ENCODE measurements around the gene SAP130. TPM values are rescaled to one million over a fixed set of nuclear protein-coding genes. Genes with fewer than 3 reads are reported as not detected.

The SAP130 gene
- polyA plus RNA-seq, 1 of the 3 experiments (the other 2 are of a cell fraction) = 19.0 TPM

DNA sequence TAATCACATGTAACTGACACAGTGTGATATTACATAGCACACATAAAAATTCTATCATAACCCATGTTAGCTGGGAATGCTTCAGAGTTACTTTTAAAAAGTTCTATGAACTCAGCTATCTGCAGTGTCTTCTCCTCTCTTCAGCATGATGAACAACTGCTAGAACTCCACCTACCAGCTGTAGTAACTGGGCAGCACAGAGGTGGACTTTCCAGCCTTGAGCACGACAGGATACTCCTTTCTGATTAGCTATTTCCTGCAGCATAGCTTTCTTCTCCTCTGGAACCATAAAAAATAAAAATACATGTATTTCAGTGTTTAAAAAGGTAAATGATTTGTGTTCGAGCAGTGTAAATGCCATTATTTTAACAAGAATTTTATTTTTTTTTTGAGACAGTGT, 82.6 kb downstream of the SAP130 start:
- Histone ChIP-seq H3K4me1 (ENCODE audit: control insufficient read depth in 1 of 2, insufficient read depth in 2 of 2, low read depth in 1 of 2, low read length in 1 of 2) (no peaks in the 10 kb centered on the region), H3K79me2 (ENCODE audit: insufficient read depth) (no peaks in the 10 kb centered on the region), H3K9me2 (no peaks in the 10 kb centered on the region), H3K36me3 (replicated peaks in 1 of 2; ENCODE audit: control insufficient read depth in 1 of 2, insufficient read depth in 2 of 2, low read length in 1 of 2) (peaks cover 71 to 78% of the 10 kb centered on the region in 2 experiments), H4K20me1 (ENCODE audit: insufficient read depth) (no peaks in the 10 kb centered on the region), H3K9me3 (no peaks in the 10 kb centered on the region), H3F3A (replicated peaks; ENCODE audit: insufficient read depth) (peaks cover 6% of the 10 kb centered on the region), H3K9ac (no peak overlapping the region), H3K4me3 (ENCODE audit: low read depth in 2 of 2, low read length in 1 of 2) (no peak overlapping the region), H2AFZ (ENCODE audit: low read depth) (no peak overlapping the region), H3K4me2 (no peak overlapping the region), H3K27me3 (ENCODE audit: insufficient read depth) (no peaks in the 10 kb centered on the region), H3K27ac (ENCODE audit: low read depth in 2 of 2, low read length in 1 of 2) (no peak overlapping the region)
- TF ChIP-seq FOXJ3 (CRISPR knock-in tag; IDR thresholded peaks at IDR 0.05) (no peak), RFX5 (IDR thresholded peaks at IDR 0.05; ENCODE audit: low read length) (no peak), SIN3A (IDR thresholded peaks at IDR 0.05; ENCODE audit: borderline replicate concordance, low read depth, low read length) (no peak), EP300 (IDR thresholded peaks at IDR 0.05; ENCODE audit: borderline replicate concordance in 1 of 2, low read depth in 1 of 2, low read length in 1 of 2) (no peak), NFIC (IDR thresholded peaks at IDR 0.05; ENCODE audit: borderline replicate concordance) (no peak), MXI1 (IDR thresholded peaks at IDR 0.05; ENCODE audit: low read depth, low read length) (no peak), EZH2phosphoT487 (IDR thresholded peaks at IDR 0.05; ENCODE audit: borderline replicate concordance, low read depth) (no peak), YY1 (IDR thresholded peaks at IDR 0.05; ENCODE audit: low read depth) (no peak), SMC3 (IDR thresholded peaks at IDR 0.05; ENCODE audit: low read depth, low read length) (no peak), RXRA (IDR thresholded peaks at IDR 0.05; ENCODE audit: borderline replicate concordance, low read depth) (no peak), FOSL2 (IDR thresholded peaks at IDR 0.05; ENCODE audit: borderline replicate concordance, low read depth) (no peak), TEAD4 (IDR thresholded peaks at IDR 0.05; ENCODE audit: borderline replicate concordance, insufficient read depth) (no peak), FOXM1 (IDR thresholded peaks at IDR 0.05; ENCODE audit: low read depth) (no peak), TAF1 (IDR thresholded peaks at IDR 0.05; ENCODE audit: borderline replicate concordance, low read depth, low read length) (no peak), MEF2A (IDR thresholded peaks at IDR 0.05; ENCODE audit: borderline replicate concordance, low read depth) (no peak)
- TF ChIP-seq, protein P1, sequence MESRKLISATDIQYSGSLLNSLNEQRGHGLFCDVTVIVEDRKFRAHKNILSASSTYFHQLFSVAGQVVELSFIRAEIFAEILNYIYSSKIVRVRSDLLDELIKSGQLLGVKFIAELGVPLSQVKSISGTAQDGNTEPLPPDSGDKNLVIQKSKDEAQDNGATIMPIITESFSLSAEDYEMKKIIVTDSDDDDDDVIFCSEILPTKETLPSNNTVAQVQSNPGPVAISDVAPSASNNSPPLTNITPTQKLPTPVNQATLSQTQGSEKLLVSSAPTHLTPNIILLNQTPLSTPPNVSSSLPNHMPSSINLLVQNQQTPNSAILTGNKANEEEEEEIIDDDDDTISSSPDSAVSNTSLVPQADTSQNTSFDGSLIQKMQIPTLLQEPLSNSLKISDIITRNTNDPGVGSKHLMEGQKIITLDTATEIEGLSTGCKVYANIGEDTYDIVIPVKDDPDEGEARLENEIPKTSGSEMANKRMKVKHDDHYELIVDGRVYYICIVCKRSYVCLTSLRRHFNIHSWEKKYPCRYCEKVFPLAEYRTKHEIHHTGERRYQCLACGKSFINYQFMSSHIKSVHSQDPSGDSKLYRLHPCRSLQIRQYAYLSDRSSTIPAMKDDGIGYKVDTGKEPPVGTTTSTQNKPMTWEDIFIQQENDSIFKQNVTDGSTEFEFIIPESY (IDR thresholded peaks at IDR 0.05; ENCODE audit: borderline replicate concordance, low read depth) = no peak
- TF ChIP-seq, protein P2, sequence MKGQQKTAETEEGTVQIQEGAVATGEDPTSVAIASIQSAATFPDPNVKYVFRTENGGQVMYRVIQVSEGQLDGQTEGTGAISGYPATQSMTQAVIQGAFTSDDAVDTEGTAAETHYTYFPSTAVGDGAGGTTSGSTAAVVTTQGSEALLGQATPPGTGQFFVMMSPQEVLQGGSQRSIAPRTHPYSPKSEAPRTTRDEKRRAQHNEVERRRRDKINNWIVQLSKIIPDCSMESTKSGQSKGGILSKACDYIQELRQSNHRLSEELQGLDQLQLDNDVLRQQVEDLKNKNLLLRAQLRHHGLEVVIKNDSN (IDR thresholded peaks at IDR 0.05; ENCODE audit: borderline replicate concordance, low read depth) = no peak
- TF ChIP-seq, protein P3, sequence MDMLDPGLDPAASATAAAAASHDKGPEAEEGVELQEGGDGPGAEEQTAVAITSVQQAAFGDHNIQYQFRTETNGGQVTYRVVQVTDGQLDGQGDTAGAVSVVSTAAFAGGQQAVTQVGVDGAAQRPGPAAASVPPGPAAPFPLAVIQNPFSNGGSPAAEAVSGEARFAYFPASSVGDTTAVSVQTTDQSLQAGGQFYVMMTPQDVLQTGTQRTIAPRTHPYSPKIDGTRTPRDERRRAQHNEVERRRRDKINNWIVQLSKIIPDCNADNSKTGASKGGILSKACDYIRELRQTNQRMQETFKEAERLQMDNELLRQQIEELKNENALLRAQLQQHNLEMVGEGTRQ (IDR thresholded peaks at IDR 0.05; ENCODE audit: borderline replicate concordance, low read depth, low read length) = no peak
- WGBS (ENCODE audit: low lambda C conversion rate) = 93% methylated on average over 2 of the region's 2 CpGs
- CTCF ChIA-PET = no interaction called here
- POLR2A ChIA-PET = interaction anchor here (0.6 to 0.7 kb wide), 2 partner anchors 289 to 455 kb away, joined by 3 read pairs; no protein-coding TSS in a partner anchor
- DNase-seq = no peak
